Ascending aorta (tissue), 2 donors: ENCODE measurements around the gene RALGPS1. TPM values are rescaled to one million over a fixed set of nuclear protein-coding genes. Genes with fewer than 3 reads are reported as not detected.

ENCODE experiments used
- DNase-seq, 2 donors: peaks; one replicate each; pipeline ENCODE4 v3.0.0-alpha.2; 2019; ENCODE audit warnings: low spot score in 2 of 2
- H3K27ac ChIP-seq, 2 donors: fragments of 200-600 bp; sonication (generic); one replicate each; pipeline ENCODE4 v1.5.1; 2016 to 2017; ENCODE audit warnings: mild to moderate bottlenecking in 1 of 2
- H3K27me3 ChIP-seq: fragments of 200-600 bp; sonication (generic); one replicate; pipeline ENCODE4 v1.5.1; 2017
- H3K36me3 ChIP-seq, 2 donors: fragments of 200-600 bp; sonication (generic); one replicate each; pipeline ENCODE4 v1.5.1; 2016
- H3K4me1 ChIP-seq, 2 donors: fragments of 200-600 bp; sonication (generic); one replicate each; pipeline ENCODE4 v1.5.1; 2016 to 2017; ENCODE audit warnings: mild to moderate bottlenecking in 1 of 2
- H3K4me3 ChIP-seq, 2 donors: fragments of 200-600 bp; sonication (generic); one replicate each; pipeline ENCODE4 v1.5.1; 2016 to 2017; ENCODE audit warnings: mild to moderate bottlenecking in 1 of 2
- H3K9me3 ChIP-seq, 2 donors: fragments of 200-600 bp; sonication (generic); one replicate each; pipeline ENCODE4 v1.5.1; 2016
- CTCF ChIP-seq, 3 experiments: fragments of 200-600 bp in 2 of 3; fragments of 450-650 bp in 1 of 3; sonication (generic) in 2 of 3; IDR thresholded peaks; one replicate each; pipeline ENCODE4 v1.5.1; 2016 to 2019; ENCODE audit warnings: antibody characterized with exemption in 3 of 3, mild to moderate bottlenecking in 1 of 3, moderate library complexity in 1 of 3
- intact Hi-C: fragments of 100-400 bp; cut with DNase I; formaldehyde crosslinking; loops from one replicate; pipeline ENCODE4 v1.15.1; 2023
- total RNA-seq: library from RNA; depleted of rRNA; stranded (reverse); fragments of >200 nt; gene quantifications from one replicate; pipeline ENCODE4 v1.1.0, GENCODE V29; 2016

RALGPS1 gene
- total RNA-seq, 1 donor from 2014 or later, result 9.8 TPM

GRCh38 chr9:126891676-126892075 lies 22.9 kb upstream of the RALGPS1 start:
- no peak for DNase-seq
- Histone ChIP-seq H3K27ac (no peak overlapping the region), H3K4me3 (no peak overlapping the region), H3K9me3 (no peaks in the 10 kb centered on the region), H3K4me1 (no peaks in the 10 kb centered on the region), H3K36me3 (no peaks in the 10 kb centered on the region), H3K27me3 (no peaks in the 10 kb centered on the region)
- no peak for TF ChIP-seq CTCF (IDR thresholded peaks at IDR 0.05)
- intact Hi-C loops, result no loop called here

- H3K4me1 ChIP-seq, result no peaks in the 10 kb centered on the region
- intact Hi-C loops, result no loop called here
- H3K27me3 ChIP-seq, result no peaks in the 10 kb centered on the region
- H3K27ac ChIP-seq, result no peak overlapping the region
- H3K36me3 ChIP-seq, result no peaks in the 10 kb centered on the region
- no peak for DNase-seq
- H3K4me3 ChIP-seq, result no peak overlapping the region
- no peaks in the 10 kb centered on the region for H3K9me3 ChIP-seq
- TF ChIP-seq CTCF (IDR thresholded peaks at IDR 0.05), result no peak
Measured at GRCh38 chr9:126893079-126893478, 21.5 kb upstream of the RALGPS1 start.

- no peak overlapping the region for H3K27ac ChIP-seq
- TF ChIP-seq CTCF (IDR thresholded peaks at IDR 0.05), result no peak
- H3K4me1 ChIP-seq, result no peaks in the 10 kb centered on the region
- no peaks in the 10 kb centered on the region for H3K36me3 ChIP-seq
- no peak overlapping the region for H3K4me3 ChIP-seq
- H3K27me3 ChIP-seq, result no peaks in the 10 kb centered on the region
- no peaks in the 10 kb centered on the region for H3K9me3 ChIP-seq
- intact Hi-C loops, result no loop called here
- no peak for DNase-seq
Measured at GRCh38 chr9:126894052-126894603, 20.5 kb upstream of the RALGPS1 start.

DNA sequence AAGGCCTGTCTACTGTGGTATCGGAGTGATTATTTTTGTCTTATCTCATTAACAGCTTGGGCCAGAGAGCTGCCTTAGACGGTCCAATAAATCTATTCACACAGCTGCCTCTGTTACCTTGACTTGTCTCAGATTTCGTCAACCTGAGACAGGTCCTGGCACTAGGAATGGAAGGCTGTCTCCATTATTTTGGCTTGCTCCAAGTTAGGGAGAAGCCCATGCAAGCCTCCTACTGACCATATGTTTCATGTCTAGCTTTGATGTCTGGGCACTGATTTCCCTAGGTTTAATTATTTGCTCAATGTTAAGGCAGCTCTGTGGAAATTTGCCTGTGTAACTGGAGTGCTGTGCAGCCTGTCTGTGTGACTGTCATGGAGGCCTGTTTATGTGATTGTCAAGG lies 12.4 kb upstream of the RALGPS1 start:
- H3K4me3 ChIP-seq, result no peak overlapping the region
- no peaks in the 10 kb centered on the region for H3K9me3 ChIP-seq
- no peaks in the 10 kb centered on the region for H3K27me3 ChIP-seq
- no peaks in the 10 kb centered on the region for H3K4me1 ChIP-seq
- no peak for TF ChIP-seq CTCF (IDR thresholded peaks at IDR 0.05)
- intact Hi-C loops, result no loop called here
- no peak for DNase-seq
- no peak overlapping the region for H3K27ac ChIP-seq
- no peaks in the 10 kb centered on the region for H3K36me3 ChIP-seq

GRCh38 chr9:126904586-126904985 lies 10.0 kb upstream of the RALGPS1 start:
- no peak for DNase-seq

More at GRCh38 chr9:126904586-126904985, 10.0 kb upstream of the RALGPS1 start:
- intact Hi-C loops, result no loop called here
- no peak overlapping the region for H3K27ac ChIP-seq
- no peaks in the 10 kb centered on the region for H3K9me3 ChIP-seq
- no peaks in the 10 kb centered on the region for H3K36me3 ChIP-seq
- no peak overlapping the region for H3K4me3 ChIP-seq
- H3K27me3 ChIP-seq, result no peaks in the 10 kb centered on the region
- TF ChIP-seq CTCF (IDR thresholded peaks at IDR 0.05), result no peak
- no peaks in the 10 kb centered on the region for H3K4me1 ChIP-seq
